Osteocyte (in vitro differentiated cells): ENCODE results near the gene MRRF. TPM values are rescaled to one million over a fixed set of nuclear protein-coding genes. Genes with fewer than 3 reads are reported as not detected.
"Not testable (repeated sequence)": the region's sequence is repeated elsewhere in the genome, so short reads cannot be mapped to it uniquely, and the experiment has no call there.

Experiments
- DNase-seq: peaks from one replicate; pipeline ENCODE4 v3.0.0; 2021; ENCODE audit warnings: mixed read lengths; ENCODE audit not compliant: unreplicated experiment; ENCODE audit errors: extremely low spot score
- H3K27ac Mint-ChIP-seq: one replicate; pipeline ENCODE4 v1.8.0; 2021; ENCODE audit warnings: mild to moderate bottlenecking, mixed read lengths; ENCODE audit not compliant: unreplicated experiment
- H3K27me3 Mint-ChIP-seq: one replicate; pipeline ENCODE4 v1.8.0; 2021; ENCODE audit warnings: mixed read lengths; ENCODE audit not compliant: unreplicated experiment
- H3K36me3 Mint-ChIP-seq: one replicate; pipeline ENCODE4 v1.8.0; 2021; ENCODE audit warnings: mixed read lengths; ENCODE audit not compliant: unreplicated experiment
- H3K4me1 Mint-ChIP-seq: one replicate; pipeline ENCODE4 v1.8.0; 2021; ENCODE audit warnings: mixed read lengths; ENCODE audit not compliant: unreplicated experiment
- H3K4me3 Mint-ChIP-seq: one replicate; pipeline ENCODE4 v1.8.0; 2021; ENCODE audit warnings: mild to moderate bottlenecking, moderate library complexity, mixed read lengths; ENCODE audit not compliant: unreplicated experiment
- H3K9me3 Mint-ChIP-seq: one replicate; pipeline ENCODE4 v1.8.0; 2021; ENCODE audit warnings: mixed read lengths; ENCODE audit not compliant: unreplicated experiment
- total RNA-seq: library from RNA; stranded (reverse); gene quantifications from 2 replicates; pipeline ENCODE4 v1.2.1, GENCODE V29; 2021
- TF ChIP-seq, protein P1 (sequence below): fragments of 200-600 bp; sonication (generic); IDR thresholded peaks from 2 replicates; pipeline ENCODE4 v1.5.0; 2021; ENCODE audit warnings: antibody characterized with exemption, mild to moderate bottlenecking, moderate library complexity

MRRF gene
- total RNA-seq, 1 donor from 2014 or later = 26.0 TPM

DNA sequence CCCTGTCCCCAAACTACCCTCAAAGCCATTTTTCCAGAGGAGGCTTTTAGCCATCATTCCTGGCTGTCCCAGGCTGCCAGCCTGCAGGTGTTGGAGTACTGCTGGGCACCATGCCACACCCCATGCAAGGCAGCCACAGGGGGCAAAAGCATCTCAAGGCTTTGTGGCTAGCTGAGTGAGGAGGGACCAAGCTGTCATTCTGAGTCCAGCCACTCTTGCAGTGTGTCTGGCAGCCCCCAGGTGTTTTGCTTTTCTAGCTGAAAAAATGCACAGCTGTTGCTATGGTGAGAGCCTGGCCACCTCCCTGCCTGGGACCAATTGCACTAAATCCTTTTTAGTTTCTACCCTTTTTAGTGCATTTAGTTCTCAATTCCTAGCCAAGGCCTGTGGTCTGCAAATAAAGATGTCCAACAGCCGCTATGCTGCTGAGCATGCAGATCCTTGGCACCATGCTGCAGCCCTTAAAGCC, 55.8 kb downstream of the MRRF start:
- no peak for DNase-seq
- no peaks in the 10 kb centered on the region for H3K9me3 Mint-ChIP-seq
- TF ChIP-seq, protein P1, sequence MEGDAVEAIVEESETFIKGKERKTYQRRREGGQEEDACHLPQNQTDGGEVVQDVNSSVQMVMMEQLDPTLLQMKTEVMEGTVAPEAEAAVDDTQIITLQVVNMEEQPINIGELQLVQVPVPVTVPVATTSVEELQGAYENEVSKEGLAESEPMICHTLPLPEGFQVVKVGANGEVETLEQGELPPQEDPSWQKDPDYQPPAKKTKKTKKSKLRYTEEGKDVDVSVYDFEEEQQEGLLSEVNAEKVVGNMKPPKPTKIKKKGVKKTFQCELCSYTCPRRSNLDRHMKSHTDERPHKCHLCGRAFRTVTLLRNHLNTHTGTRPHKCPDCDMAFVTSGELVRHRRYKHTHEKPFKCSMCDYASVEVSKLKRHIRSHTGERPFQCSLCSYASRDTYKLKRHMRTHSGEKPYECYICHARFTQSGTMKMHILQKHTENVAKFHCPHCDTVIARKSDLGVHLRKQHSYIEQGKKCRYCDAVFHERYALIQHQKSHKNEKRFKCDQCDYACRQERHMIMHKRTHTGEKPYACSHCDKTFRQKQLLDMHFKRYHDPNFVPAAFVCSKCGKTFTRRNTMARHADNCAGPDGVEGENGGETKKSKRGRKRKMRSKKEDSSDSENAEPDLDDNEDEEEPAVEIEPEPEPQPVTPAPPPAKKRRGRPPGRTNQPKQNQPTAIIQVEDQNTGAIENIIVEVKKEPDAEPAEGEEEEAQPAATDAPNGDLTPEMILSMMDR = no peak
- no peak overlapping the region for H3K4me3 Mint-ChIP-seq
- H3K4me1 Mint-ChIP-seq = no peaks in the 10 kb centered on the region
- no peaks in the 10 kb centered on the region for H3K27me3 Mint-ChIP-seq
- peaks cover 27% of the 10 kb centered on the region for H3K36me3 Mint-ChIP-seq
- H3K27ac Mint-ChIP-seq = no peak overlapping the region

DNA sequence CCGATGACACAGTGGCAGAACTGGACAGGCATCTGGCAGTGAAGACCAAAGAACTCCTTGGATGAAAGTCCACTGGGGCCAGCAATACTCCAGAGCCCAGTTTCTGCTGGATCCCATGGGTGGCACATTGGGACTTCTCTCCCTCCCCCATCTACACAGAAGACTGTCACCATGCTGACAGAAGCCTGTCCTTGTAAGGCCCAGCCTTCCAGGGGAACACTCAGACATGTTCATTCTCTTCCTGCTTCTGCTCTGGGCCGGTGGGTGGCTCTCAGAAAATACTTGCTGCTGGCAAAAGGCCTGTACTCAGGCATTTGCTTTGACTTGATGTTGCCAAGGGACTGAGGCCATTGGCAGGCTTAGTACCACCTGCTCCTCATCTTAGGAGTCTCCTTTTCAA, 57.9 kb downstream of the MRRF start:
- Mint-ChIP-seq H3K27me3 (no peaks in the 10 kb centered on the region), H3K9me3 (no peaks in the 10 kb centered on the region)
- TF ChIP-seq, protein P1 = no peak

DNA sequence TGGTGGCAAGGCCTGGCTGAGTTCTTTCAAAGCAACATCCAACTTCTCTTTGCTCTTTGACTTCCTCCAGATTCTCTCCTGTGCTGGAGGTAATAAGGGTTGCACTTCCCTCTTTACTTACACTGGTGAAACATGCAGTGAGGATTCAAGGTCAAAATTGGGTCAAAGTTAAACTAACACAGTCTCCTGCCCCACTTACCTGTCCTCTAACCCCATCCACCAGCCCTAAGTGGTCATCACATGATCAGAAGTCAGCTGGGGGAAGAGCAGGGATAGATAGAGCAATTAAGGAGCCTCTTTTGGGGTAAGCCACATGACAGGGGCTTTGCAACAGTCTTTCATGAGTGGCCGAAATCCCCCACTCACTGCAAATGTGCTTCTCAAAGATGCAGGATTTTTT, 60.0 kb downstream of the MRRF start:
- peaks cover 26% of the 10 kb centered on the region for H3K36me3 Mint-ChIP-seq
- H3K4me1 Mint-ChIP-seq, H3K27ac Mint-ChIP-seq: not testable (repeated sequence)

More for the DNA sequence above, 57.9 kb downstream of the MRRF start:
- H3K4me3 Mint-ChIP-seq = no peak overlapping the region
- peaks cover 29% of the 10 kb centered on the region for H3K36me3 Mint-ChIP-seq
- no peak for DNase-seq
- H3K27ac Mint-ChIP-seq = no peak overlapping the region
- no peaks in the 10 kb centered on the region for H3K4me1 Mint-ChIP-seq

DNA sequence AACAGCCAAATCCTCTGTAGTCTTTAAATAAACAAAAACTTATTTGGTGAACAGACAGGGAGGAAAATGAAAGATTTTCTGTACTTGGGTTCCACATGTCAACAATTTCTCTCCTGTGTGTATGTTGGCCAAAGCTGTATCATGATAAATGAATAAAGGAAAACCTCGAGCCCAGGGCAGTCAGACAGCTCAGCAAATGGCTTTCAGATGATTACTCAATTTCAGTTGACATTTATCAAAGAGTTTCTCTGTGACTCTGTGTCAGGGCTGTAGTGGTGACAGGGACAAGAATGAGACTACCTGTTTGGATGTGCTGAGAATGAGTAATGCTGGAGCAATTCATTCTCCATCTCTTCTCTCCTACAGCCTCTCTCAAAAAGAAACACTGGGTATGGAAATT, 60.4 kb downstream of the MRRF start:
- DNase-seq = no peak
- Mint-ChIP-seq H3K9me3 (no peaks in the 10 kb centered on the region), H3K4me3 (no peak overlapping the region), H3K27ac (no peak overlapping the region), H3K4me1 (no peaks in the 10 kb centered on the region), H3K36me3 (peaks cover 26% of the 10 kb centered on the region), H3K27me3 (no peaks in the 10 kb centered on the region)
- TF ChIP-seq, protein P1 = no peak

More for the DNA sequence above, 60.0 kb downstream of the MRRF start:
- DNase-seq, H3K4me3 Mint-ChIP-seq, H3K9me3 Mint-ChIP-seq, H3K27me3 Mint-ChIP-seq: not testable (repeated sequence)

DNA sequence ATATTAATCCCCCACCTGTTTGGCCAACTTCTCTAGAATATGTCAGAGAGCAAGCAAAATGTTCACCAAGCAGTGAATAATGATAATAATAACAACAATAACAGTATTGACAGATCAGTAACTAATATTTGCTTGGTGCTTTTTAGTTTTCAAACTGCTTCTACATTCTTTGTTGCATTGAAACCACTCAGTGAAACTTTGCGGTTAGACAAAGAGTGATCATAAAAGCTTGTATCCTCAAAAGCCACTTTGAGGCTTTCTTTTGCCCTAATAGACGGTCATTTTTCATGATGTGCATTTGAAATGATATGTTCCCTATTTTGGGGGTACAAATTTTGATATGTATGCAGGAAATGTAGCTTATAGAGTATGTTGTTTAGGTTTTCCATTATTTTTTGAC, 62.5 kb downstream of the MRRF start:
- no peaks in the 10 kb centered on the region for H3K27me3 Mint-ChIP-seq
- H3K36me3 Mint-ChIP-seq = peaks cover 26% of the 10 kb centered on the region
- no peak for DNase-seq
- H3K4me1 Mint-ChIP-seq = no peaks in the 10 kb centered on the region
- TF ChIP-seq, protein P1 = no peak
- no peak overlapping the region for H3K27ac Mint-ChIP-seq
- H3K4me3 Mint-ChIP-seq = no peak overlapping the region
- no peaks in the 10 kb centered on the region for H3K9me3 Mint-ChIP-seq

DNA sequence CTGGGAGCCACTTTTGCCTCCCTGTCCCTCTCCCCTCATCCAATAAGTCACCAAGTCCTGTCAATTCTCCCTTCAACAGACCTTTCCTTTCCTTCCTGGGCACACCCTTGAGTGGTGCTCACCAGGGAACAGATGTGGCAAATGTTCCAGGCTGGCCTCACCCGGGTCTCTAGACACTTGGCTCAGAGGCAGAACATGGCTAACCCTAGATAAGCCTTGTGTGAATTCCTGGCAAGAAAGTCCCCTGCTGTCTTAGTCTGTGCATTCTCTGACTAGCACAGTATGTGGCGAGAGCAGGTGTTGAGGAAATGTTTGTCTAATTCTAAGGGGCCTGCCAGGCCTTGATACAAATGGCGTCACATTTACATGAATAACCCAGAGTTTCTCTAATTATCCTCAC, 64.9 kb downstream of the MRRF start:
- H3K9me3 Mint-ChIP-seq = no peaks in the 10 kb centered on the region
- H3K27ac Mint-ChIP-seq = no peak overlapping the region
- H3K36me3 Mint-ChIP-seq = peaks cover 7% of the 10 kb centered on the region
- no peak for DNase-seq
- H3K4me1 Mint-ChIP-seq = no peaks in the 10 kb centered on the region
- H3K27me3 Mint-ChIP-seq = no peaks in the 10 kb centered on the region
- H3K4me3 Mint-ChIP-seq = no peak overlapping the region
- TF ChIP-seq, protein P1 = no peak

DNA sequence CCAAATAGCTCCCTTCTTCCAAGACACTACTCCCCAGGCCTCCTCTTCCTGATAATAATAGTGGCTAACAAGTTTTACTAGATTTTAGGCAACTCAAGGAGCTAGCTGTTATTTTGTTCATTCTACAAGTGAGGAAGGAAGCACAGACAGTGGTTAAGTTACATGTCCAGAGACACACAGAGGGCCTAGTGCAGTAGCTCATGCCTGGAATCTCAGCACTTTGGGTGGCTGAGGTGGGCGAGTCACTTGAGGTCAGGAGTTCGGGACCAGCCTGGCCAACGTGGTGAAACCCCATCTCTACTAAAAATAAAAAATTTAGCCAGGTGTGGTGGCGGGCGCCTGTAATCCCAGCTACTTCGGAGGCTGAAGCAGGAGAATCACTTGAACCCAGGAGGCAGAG, 65.8 kb downstream of the MRRF start:
- not testable (repeated sequence) for H3K27me3 Mint-ChIP-seq, H3K36me3 Mint-ChIP-seq, DNase-seq, H3K4me3 Mint-ChIP-seq, H3K4me1 Mint-ChIP-seq, H3K9me3 Mint-ChIP-seq, H3K27ac Mint-ChIP-seq
